GM21360 (cell line): ENCODE data around the gene YWHAQ.
A peak's percentile ranks its signal among the peaks of the same experiment; 100 is the strongest.

Experiments
- ATAC-seq: cut with Tn5 transposase; IDR thresholded peaks from one replicate; pipeline ENCODE4 v1.9.1; 2021; ENCODE audit warnings: mild to moderate bottlenecking, moderate library complexity; ENCODE audit not compliant: unreplicated experiment

YWHAQ gene

DNA sequence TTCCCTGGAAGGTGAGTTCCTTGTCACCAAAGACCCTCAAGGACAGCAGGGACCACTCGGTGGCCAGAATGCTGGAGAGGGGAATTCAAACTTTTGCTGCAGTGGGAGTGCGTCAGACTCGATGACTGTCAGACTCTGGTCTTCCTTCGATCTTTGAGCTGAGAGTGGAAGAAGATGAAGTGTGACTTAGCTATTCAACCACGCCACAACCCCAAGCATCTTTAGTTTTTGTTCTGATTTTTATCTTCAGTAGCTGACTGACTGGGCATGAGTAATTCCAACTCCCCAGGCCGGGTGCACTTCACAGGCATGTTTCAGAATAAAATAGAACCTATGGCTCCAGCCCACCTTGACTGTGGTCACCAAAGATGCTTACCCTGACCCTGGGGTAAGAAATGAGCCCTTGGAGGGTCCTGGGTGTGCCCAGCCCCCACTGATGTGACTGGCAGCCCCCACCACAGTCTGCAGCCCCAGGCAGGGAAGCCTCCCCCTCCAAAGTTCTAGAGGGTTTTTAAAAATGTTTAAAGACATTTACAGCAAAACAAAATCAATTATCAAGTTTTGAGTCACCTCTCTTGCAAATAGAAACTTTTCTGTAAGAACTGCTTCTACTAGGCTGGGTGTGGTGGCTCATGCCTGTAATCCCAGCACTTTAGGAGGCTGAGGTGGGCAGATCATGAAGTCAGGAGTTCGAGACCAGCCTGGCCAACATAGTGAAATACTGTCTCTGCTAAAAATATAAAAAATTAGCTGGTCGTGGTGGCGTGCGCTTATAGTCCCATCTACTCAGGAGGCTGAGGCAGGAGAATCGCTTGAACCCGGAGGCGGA lies 24.9 kb upstream of the YWHAQ start:
- ATAC-seq: peak; percentile 46

GRCh38 chr2:9654452-9655100 lies 23.8 kb upstream of the YWHAQ start:
- ATAC-seq: no peak

DNA sequence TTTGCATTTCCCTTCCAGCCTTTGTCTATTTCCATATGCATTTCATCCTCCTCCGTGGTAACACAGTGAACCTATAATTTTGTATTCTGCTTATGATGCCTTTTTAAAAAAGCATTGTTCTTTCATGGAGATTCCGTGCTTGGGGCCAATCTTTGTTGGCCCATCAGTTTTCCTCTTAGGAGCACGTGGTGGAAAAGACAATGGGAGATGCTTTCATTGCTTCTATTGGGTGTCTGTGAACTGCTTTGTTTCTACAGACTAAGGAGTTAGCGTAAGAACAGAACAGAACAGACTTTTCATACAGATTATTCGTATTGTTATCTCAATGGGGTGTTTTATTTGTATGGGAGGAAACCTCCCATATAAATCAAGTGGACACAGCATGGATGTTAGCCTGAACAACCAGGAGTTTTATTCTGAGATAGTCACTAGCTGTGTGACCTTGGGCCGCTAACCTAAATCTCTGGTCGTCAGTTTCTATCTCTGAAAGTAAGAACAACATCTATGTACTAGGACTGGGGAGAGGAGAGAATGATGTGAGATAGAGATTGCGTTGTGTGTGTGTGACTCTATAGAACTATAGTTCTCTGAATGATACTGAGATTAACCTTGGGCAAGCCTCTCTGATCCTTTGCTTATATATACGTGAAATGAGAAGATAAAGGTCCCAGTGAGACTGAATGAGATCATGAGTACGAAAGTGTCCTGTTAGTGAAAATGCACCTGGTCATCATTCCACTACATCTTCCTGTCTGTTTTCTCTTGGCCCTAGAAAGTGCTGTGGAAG lies 22.9 kb upstream of the YWHAQ start:
- no peak for ATAC-seq

DNA sequence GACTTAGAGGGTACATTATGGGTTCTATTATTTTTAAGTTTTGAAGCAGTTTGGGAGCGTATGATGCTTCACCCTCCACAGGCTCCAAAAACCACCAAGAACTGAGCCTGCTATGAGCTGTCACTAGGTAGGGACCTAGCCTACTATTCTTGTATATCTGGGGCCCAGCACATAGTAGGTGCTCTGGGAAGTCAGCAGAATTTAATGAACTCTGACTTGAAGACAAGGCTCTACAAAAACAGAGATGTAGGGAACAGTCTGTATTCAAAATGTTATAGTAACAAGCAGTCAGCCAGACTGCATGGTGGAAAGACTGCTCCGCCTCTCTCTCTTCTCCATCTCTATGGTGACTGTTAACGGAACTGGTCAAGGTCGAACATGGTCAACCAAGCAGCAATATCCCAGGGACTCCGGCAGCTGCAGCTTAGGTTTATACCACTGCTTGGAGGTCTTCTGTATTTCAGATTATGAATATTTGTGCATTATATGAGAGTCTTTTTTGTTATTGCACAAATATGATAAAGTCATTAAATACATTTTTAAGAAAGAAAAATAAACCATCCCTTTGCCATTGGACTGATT lies 22.2 kb upstream of the YWHAQ start:
- no peak for ATAC-seq

DNA sequence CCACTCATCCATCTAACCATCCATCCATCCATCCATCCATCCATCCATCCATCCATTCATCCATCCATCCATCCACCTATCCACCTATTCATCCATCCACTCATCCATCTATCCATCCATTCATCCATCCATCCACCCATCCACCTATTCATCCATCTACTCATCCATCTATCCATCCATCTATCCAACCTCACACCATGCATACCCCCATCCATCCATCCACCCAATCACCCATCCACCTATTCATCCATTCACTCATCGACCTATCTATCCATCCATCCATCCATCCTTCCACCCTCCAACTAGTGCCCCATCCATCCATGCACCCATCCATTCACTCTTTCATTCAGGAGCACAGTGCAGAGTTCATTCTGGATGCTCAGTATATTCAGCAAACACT lies 21.5 kb upstream of the YWHAQ start:
- ATAC-seq: no peak

GRCh38 chr2:9650119-9650821 lies 19.5 kb upstream of the YWHAQ start:
- ATAC-seq: no peak

DNA sequence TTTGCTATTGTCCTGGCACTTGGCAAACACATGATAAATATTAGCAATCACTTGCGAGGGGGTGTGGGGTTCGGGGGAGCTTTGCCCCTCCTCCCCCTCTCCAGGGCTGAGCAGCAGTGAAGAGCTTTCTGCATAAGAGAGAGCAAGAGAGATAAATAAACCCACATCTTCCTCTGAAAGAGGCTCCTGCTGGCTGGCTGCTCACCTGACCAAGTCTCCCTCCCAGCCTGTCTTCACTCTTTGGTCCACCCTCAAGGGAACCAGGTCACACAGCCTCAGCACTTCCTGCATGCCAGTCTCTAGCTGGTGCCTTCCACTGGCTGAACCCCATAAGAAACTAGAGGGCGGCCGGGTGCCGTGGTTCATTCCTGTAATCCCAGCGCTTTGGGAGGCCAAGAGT lies 18.5 kb upstream of the YWHAQ start:
- no peak for ATAC-seq

DNA sequence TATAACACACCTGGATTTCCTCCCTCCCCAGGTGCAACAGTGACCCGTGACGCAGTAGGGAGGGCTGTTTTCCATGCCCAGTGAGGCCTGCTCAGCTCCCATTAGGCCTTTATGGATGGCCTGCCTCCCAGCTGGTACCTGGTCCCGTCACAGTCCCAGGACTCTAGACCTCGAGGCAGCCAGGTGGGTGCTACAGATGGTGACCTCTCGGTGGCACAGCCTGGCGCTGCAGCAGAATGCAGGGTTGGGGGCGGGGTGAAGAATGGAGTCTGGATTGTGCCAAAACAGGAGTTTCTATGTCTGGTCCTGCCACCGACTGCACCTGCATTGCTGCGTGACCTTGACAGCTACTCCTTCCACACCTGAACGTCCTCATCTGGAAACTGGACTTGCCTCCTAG lies 18.0 kb upstream of the YWHAQ start:
- ATAC-seq: no peak

GRCh38 chr2:9647884-9648283 lies 17.1 kb upstream of the YWHAQ start:
- ATAC-seq: no peak

DNA sequence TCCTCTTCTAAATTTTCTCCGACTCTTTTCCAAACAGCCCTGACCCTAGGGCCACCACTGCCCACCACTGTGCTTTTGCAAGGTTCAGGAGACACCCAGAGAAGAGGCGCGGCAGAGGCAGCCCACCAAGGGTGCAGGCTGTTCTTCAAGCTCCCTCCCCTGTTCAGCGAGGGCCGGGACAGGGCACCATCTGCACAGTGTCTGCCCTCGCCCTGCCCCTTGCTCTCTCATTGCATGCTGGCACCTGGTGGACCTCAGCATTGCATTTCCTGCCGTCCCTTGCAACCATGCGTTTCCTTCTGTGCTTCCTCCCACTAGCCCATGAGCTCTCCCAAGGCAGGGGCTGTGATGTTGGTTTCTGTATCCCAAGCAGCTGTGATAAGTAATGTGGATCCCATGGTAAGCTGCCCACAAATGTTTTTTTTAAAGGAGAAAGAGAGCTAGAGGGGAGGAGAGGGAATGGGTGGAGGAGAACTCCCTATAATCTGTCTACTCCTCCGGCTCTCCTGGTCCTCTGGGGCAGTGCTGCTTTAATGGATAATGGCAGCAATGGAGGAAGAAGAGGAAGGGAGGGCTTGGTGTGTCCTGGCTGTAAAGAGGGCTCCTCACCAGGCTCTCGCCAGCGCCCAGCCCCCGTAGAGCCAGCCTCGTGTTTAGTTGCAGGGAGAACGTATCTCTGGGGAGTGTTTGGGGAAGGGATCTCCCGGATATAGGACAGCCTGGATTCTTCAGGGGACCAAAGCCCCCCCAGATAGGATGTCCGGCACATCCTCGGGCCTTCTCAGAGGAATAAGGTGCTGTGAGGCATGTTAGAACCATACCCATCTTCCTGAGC lies 15.6 kb upstream of the YWHAQ start:
- no peak for ATAC-seq

GRCh38 chr2:9644603-9645002 lies 13.8 kb upstream of the YWHAQ start:
- ATAC-seq: no peak

- no peak for ATAC-seq
Observed at GRCh38 chr2:9644021-9644420, 13.2 kb upstream of the YWHAQ start.

DNA sequence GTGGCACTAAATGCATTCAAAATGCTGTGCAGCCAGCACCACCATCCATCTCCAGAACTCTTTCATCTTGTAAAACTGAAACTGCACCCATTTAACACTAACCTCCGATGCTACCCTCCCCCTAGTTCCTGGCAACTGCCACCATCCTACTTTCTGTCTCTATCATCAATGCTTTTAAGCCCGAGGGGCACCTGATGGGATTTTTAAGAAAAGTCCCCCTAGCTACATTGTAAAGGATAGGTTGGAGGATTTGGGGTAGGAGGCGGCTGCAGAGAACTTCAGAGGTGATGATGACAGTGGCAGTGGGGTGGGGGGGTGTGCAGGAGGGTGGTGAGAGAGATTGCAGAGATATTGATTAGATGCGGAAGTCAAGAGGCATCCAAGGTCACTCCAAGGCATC lies 10.8 kb upstream of the YWHAQ start:
- no peak for ATAC-seq

DNA sequence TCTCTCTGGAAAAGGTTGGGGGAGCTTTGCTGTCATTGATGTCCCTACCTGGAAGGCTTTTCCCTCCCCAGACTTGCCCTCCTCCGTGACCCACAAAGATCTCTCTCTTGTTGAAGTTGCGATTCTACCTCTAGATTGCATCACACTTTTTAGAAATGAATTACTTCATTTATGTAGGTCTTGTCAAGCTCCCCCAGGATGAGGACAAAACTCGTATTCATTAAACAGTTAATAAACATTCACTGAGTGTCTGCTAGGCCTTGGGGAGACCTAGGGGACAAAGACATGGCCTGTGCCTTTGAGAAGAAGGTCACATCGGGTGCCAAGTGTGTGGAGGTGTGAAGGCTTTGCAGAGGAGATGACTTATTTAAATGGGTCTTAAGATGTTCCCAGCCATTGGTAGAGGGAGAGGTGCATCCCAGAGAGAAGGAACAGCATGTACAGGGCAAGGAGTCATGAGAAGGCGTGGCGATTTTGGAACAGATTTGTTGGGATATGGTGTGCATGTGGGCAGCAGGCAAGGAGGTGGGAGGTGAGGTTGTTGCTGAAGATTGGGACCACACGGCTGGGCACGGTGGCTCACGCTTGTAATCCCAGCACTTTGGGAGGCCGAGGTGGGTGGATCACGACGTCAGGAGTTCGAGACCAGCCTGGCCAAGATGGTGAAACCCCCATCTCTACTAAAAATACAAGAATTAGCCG lies 9.8 kb upstream of the YWHAQ start:
- ATAC-seq: no peak

DNA sequence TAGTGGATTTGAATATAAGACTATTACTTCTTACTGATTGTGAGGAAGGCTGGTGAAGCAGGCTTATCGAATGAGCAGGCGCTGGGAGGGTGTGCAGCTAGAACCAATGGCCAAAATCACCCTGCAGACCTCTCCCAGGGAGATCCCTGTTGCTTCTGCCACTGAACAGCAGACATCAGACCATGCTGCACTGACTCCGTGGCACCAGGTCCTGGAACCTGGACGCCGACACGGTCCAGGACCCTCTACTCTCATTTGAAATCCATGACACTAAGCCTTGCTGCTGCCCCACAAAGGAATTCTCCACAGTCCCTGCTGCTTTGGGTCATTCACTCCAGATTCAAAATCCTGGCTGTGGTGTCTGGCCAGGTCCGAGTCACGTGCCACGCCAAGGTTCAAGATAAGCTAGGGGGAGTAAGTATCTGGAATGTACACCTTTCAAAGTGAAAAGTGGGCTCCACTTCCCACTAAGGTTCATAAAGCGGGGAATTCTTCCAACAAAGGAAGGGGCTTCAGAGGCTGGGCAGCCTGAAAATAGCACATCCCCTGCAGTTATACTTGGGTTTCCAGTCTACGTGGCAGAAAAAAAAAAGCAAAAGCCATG lies 9.0 kb upstream of the YWHAQ start:
- no peak for ATAC-seq

- ATAC-seq: no peak
Observed at GRCh38 chr2:9639000-9639602, 8.3 kb upstream of the YWHAQ start.

DNA sequence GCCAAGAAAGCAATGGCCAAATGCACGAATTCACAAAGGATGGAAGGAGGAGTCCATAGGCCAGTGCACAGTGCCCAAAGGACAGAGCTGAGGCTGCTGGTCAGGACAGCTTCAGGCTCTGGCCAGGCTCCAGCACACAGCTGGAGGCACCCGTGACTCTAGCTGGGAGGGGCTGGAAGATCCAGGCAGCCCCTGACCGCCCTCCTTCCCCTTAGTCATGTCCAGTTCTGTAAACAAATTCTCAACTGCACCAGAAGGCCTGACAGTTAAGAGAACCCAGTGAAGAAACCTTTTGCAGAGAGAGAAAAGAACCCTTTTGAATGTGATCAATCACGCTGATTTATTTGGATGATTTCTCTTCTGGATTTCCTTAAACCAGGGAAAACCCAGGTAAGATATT lies 7.7 kb upstream of the YWHAQ start:
- no peak for ATAC-seq

- ATAC-seq: no peak
Observed at GRCh38 chr2:9637330-9637729, 6.5 kb upstream of the YWHAQ start.

- no peak for ATAC-seq
Observed at GRCh38 chr2:9634133-9634532, 3.3 kb upstream of the YWHAQ start.
